CD14-positive monocyte (primary cell): ENCODE measurements around the gene MUC5B. TPM values are rescaled to one million over a fixed set of nuclear protein-coding genes. Genes with fewer than 3 reads are reported as not detected.

Experiments
- DNase-seq, 3 donors: peaks; one replicate each; pipeline ENCODE4 v3.0.0-alpha.2; 2011 to 2022
- H2AFZ ChIP-seq: 2 replicates; pipeline ENCODE4 v1.6.0; 2012; ENCODE audit warnings: mild to moderate bottlenecking, low read depth, low read length, inconsistent platforms; ENCODE audit not compliant: insufficient read depth, poor library complexity, severe bottlenecking
- H3K27ac ChIP-seq, 2 donors: 1 replicate in 1 of 2; 2 replicates in 1 of 2; pipeline ENCODE4 v1.5.1; 2012 to 2013; ENCODE audit warnings: low read length in 2 of 2, control low read depth in 1 of 2, inconsistent platforms in 1 of 2, low read depth in 1 of 2, mild to moderate bottlenecking in 1 of 2
- H3K27me3 ChIP-seq, 2 donors: one replicate each; pipeline versions ENCODE4 v1.6.0 to v1.6.1; 2011 to 2013; ENCODE audit warnings: low read length in 2 of 2; ENCODE audit not compliant: control insufficient read depth in 2 of 2, insufficient read depth in 2 of 2
- H3K36me3 ChIP-seq, 2 donors: replicated peaks in 1 of 2; 1 replicate in 1 of 2; 2 replicates in 1 of 2; pipeline versions ENCODE4 v1.5.1 to v1.6.1; 2012 to 2013; ENCODE audit warnings: low read length in 2 of 2, control low read depth in 1 of 2, inconsistent platforms in 1 of 2, mild to moderate bottlenecking in 1 of 2; ENCODE audit not compliant: insufficient read depth in 2 of 2, control insufficient read depth in 1 of 2
- H3K4me1 ChIP-seq, 2 donors: 1 replicate in 1 of 2; 2 replicates in 1 of 2; pipeline versions ENCODE4 v1.5.1 to v1.6.1; 2012 to 2013; ENCODE audit warnings: low read length in 2 of 2, control low read depth in 1 of 2, inconsistent platforms in 1 of 2, mild to moderate bottlenecking in 1 of 2, moderate library complexity in 1 of 2; ENCODE audit not compliant: insufficient read depth in 2 of 2, control insufficient read depth in 1 of 2
- H3K4me2 ChIP-seq: replicated peaks from 2 replicates; pipeline ENCODE3; 2012; ENCODE audit warnings: low read length, moderate library complexity, mild to moderate bottlenecking; ENCODE audit not compliant: poor library complexity, severe bottlenecking; ENCODE audit errors: extremely low read depth
- H3K4me3 ChIP-seq, 3 experiments: fragments of 200-600 bp in 1 of 3; sonication (generic) in 1 of 3; replicated peaks in 1 of 3; 1 replicate in 2 of 3; 2 replicates in 1 of 3; pipeline ENCODE4 v1.5.1; 2011 to 2013; ENCODE audit warnings: low read length in 3 of 3, mild to moderate bottlenecking in 3 of 3, control low read depth in 2 of 3, low read depth in 2 of 3, inconsistent platforms in 1 of 3, moderate library complexity in 1 of 3
- H3K79me2 ChIP-seq: 2 replicates; pipeline ENCODE4 v1.6.0; 2012; ENCODE audit warnings: mild to moderate bottlenecking, control low read depth, inconsistent platforms, low read length, moderate library complexity; ENCODE audit not compliant: insufficient read depth
- H3K9ac ChIP-seq: 2 replicates; pipeline ENCODE4 v1.6.0; 2017; ENCODE audit warnings: low read length, mild to moderate bottlenecking; ENCODE audit not compliant: insufficient read depth, poor library complexity, severe bottlenecking
- H3K9me3 ChIP-seq, 2 donors: replicated peaks in 1 of 2; 1 replicate in 1 of 2; 2 replicates in 1 of 2; pipeline versions ENCODE4 v1.5.1 to v1.6.1; 2012 to 2013; ENCODE audit warnings: low read length in 2 of 2, control low read depth in 1 of 2; ENCODE audit not compliant: control insufficient read depth in 1 of 2, insufficient read depth in 1 of 2
- H4K20me1 ChIP-seq: 2 replicates; pipeline ENCODE4 v1.6.0; 2012; ENCODE audit warnings: mild to moderate bottlenecking, low read length, control low read depth, moderate library complexity; ENCODE audit not compliant: insufficient read depth
- H3K27ac Mint-ChIP-seq, 7 donors: one replicate each; pipeline ENCODE4 v1.8.0; 2020; ENCODE audit warnings: mild to moderate bottlenecking in 7 of 7, mixed read lengths in 7 of 7, moderate library complexity in 6 of 7, inconsistent platforms in 2 of 7
- H3K27me3 Mint-ChIP-seq, 3 donors: one replicate each; pipeline ENCODE4 v1.8.0; 2021 to 2022; ENCODE audit warnings: low read depth in 3 of 3, mild to moderate bottlenecking in 3 of 3, mixed read lengths in 3 of 3, moderate library complexity in 3 of 3, inconsistent platforms in 1 of 3
- H3K36me3 Mint-ChIP-seq, 2 donors: one replicate each; pipeline ENCODE4 v1.8.0; 2020; ENCODE audit warnings: mixed read lengths in 2 of 2, inconsistent platforms in 1 of 2, mild to moderate bottlenecking in 1 of 2
- H3K4me1 Mint-ChIP-seq: one replicate; pipeline ENCODE4 v1.8.0; 2020; ENCODE audit warnings: mild to moderate bottlenecking, mixed read lengths
- H3K4me3 Mint-ChIP-seq, 2 donors: one replicate each; pipeline ENCODE4 v1.8.0; 2020; ENCODE audit warnings: mild to moderate bottlenecking in 2 of 2, mixed read lengths in 2 of 2, moderate library complexity in 1 of 2
- H3K9me3 Mint-ChIP-seq, 7 donors: one replicate each; pipeline ENCODE4 v1.8.0; 2020 to 2022; ENCODE audit warnings: mixed read lengths in 7 of 7, mild to moderate bottlenecking in 6 of 7, moderate library complexity in 6 of 7, inconsistent platforms in 2 of 7
- CTCF ChIP-seq: fragments of 200-600 bp; IDR thresholded peaks from one replicate; pipeline ENCODE4 v1.8.0; 2022; ENCODE audit warnings: antibody characterized with exemption, mild to moderate bottlenecking
- WGBS: methylation state at CpG from one replicate; pipeline ENCODE4 v1.1.5; 2013; ENCODE audit warnings: missing lambda C conversion rate; ENCODE audit not compliant: insufficient coverage; 5-methylcytosine and 5-hydroxymethylcytosine counted together
- intact Hi-C, 2 donors: fragments of 100-400 bp; cut with micrococcal nuclease; formaldehyde crosslinking; loops; one replicate each; pipeline versions ENCODE4 v1.15.0 to v1.15.1; 2023
- polyA plus RNA-seq, 3 donors: library from polyadenylated mRNA; depleted of rRNA in 1 of 3; unstranded in 2 of 3; stranded (reverse) in 1 of 3; fragments of 300-500 nt in 2 of 3; fragments of >200 nt in 1 of 3; fragmentation: Illumina TruSeq in 2 of 3; gene quantifications; 1 replicate in 2 of 3; 2 replicates in 1 of 3; pipeline ENCODE4 v1.2.3, GENCODE V29; 2012 to 2021

MUC5B gene
- polyA plus RNA-seq, 3 donors, result not detected

- H3K36me3 Mint-ChIP-seq, result peaks cover 2 to 14% of the 10 kb centered on the region in 2 donors
- H3K27ac Mint-ChIP-seq, result no peak overlapping the region
- TF ChIP-seq CTCF, result no peak
- H3K9ac ChIP-seq, result no peak overlapping the region
- H3K9me3 ChIP-seq, result peaks cover 8 to 13% of the 10 kb centered on the region in 2 donors
- no peak overlapping the region for H2AFZ ChIP-seq
- peaks cover 7% of the 10 kb centered on the region for H3K4me1 Mint-ChIP-seq
- no peak overlapping the region for H3K27ac ChIP-seq
- H3K4me1 ChIP-seq, result peaks cover 9% of the 10 kb centered on the region in 2 donors
- 100% methylated on average over 7 of the region's 9 CpGs for WGBS
- H3K79me2 ChIP-seq, result no peaks in the 10 kb centered on the region
- H3K27me3 Mint-ChIP-seq, result peaks cover 0 to 2% (median 0%) of the 10 kb centered on the region in 3 donors
- H3K9me3 Mint-ChIP-seq, result peaks cover 13 to 29% (median 24%) of the 10 kb centered on the region in 7 donors
- no peak overlapping the region for H3K4me2 ChIP-seq
- H3K4me3 ChIP-seq, result no peak overlapping the region
- H3K4me3 Mint-ChIP-seq, result no peak overlapping the region
- H3K27me3 ChIP-seq, result no peaks in the 10 kb centered on the region
- DNase-seq, result no peak
- peaks cover 0 to under 1% of the 10 kb centered on the region in 2 donors for H3K36me3 ChIP-seq
- peaks cover 8% of the 10 kb centered on the region for H4K20me1 ChIP-seq
- intact Hi-C loops, result loop anchor here (5.0 to 10.0 kb wide), 2 partner anchors 35 to 67 kb away; no protein-coding TSS in a partner anchor
These were observed 44.7 kb downstream of the MUC5B start for GRCh38 chr11:1267441-1268100.

- H3K27ac Mint-ChIP-seq, result peak overlapping the region in 1 of 7 donors; percentile 63
- intact Hi-C loops, result loop anchor here (5.0 to 10.0 kb wide), 2 partner anchors 32 to 65 kb away; no protein-coding TSS in a partner anchor
- no peak for DNase-seq
- H3K36me3 Mint-ChIP-seq, result peaks cover 3 to 27% of the 10 kb centered on the region in 2 donors
- H3K27ac ChIP-seq, result no peak overlapping the region
- no peak overlapping the region for H3K4me2 ChIP-seq
- peaks cover 10 to 24% (median 18%) of the 10 kb centered on the region in 7 donors for H3K9me3 Mint-ChIP-seq
- no peak overlapping the region for H3K4me3 Mint-ChIP-seq
- no peaks in the 10 kb centered on the region for H3K27me3 ChIP-seq
- no peaks in the 10 kb centered on the region for H3K4me1 ChIP-seq
- H4K20me1 ChIP-seq, result peaks cover 28% of the 10 kb centered on the region
- no peak for TF ChIP-seq CTCF
- peaks cover 8 to 13% of the 10 kb centered on the region in 2 donors for H3K9me3 ChIP-seq
- H3K27me3 Mint-ChIP-seq, result peaks cover 0 to 2% (median 0%) of the 10 kb centered on the region in 3 donors
- H3K4me3 ChIP-seq, result no peak overlapping the region
- H2AFZ ChIP-seq, result no peak overlapping the region
- H3K4me1 Mint-ChIP-seq, result no peaks in the 10 kb centered on the region
- WGBS, result 89% methylated on average over 3 of the region's 5 CpGs
- H3K79me2 ChIP-seq, result no peaks in the 10 kb centered on the region
- H3K9ac ChIP-seq, result no peak overlapping the region
- H3K36me3 ChIP-seq, result peaks cover 15 to 18% of the 10 kb centered on the region in 2 donors
These were observed 47.1 kb downstream of the MUC5B start for GRCh38 chr11:1269957-1270356.
